22Rv1 (cell line): ENCODE results near the gene RPTOR.

Source experiments
- CTCF ChIP-seq: fragments of 450-650 bp; IDR thresholded peaks from 2 replicates; pipeline ENCODE4 v1.5.1; 2017; ENCODE audit warnings: mild to moderate bottlenecking
- ZFX ChIP-seq: fragments of 450-650 bp; IDR thresholded peaks from 2 replicates; pipeline ENCODE4 v1.6.1; 2017; ENCODE audit warnings: antibody characterized with exemption, borderline replicate concordance

GRCh38 chr17:80573701-80574100, 29.1 kb downstream of the RPTOR start:
- no peak for TF ChIP-seq CTCF
- TF ChIP-seq ZFX, result no peak
